ENCODE measurements around the gene DAD1.
A peak's percentile ranks its signal among the peaks of the same experiment; 100 is the strongest.

GRCh38 chr14:22556990-22557623 is 31.9 kb downstream of the DAD1 start:
- TF ChIP-seq EZH2 (IDR thresholded peaks at IDR 0.05; ENCODE audit: low read depth) (no peak), CTCF (conservative IDR thresholded peaks at IDR 0.05) (peak; percentile 98)
